A673 (cell line): ENCODE data around the gene NFASC. TPM values are rescaled to one million over a fixed set of nuclear protein-coding genes. Genes with fewer than 3 reads are reported as not detected.

ENCODE experiments used
- BruUV-seq: library from RNA; stranded (reverse); fragments of 400-500 nt; replicated peaks from 2 replicates; lab custom pipeline; 2021; lab: Mats Ljungman, UMichigan
- CTCF ChIA-PET: fragments of 300-600 bp; sonication (Branson Sonifier 250); formaldehyde crosslinking; loops from one replicate; lab custom pipeline; 2022; ENCODE audit warnings: antibody characterized with exemption; lab: Charles Lee
- POLR2A ChIA-PET: fragments of 300-600 bp; sonication (Branson Sonifier 250); formaldehyde crosslinking; loops from one replicate; lab custom pipeline; 2022; ENCODE audit warnings: antibody characterized with exemption; ENCODE audit not compliant: low non-redundant PET; lab: Charles Lee
- DNase-seq: peaks from one replicate; pipeline ENCODE4 v3.0.0-alpha.2; 2015; ENCODE audit warnings: low spot score
- H3K27ac ChIP-seq: fragments of 200-600 bp; sonication (generic); 2 replicates; pipeline ENCODE4 v1.5.1; 2016; ENCODE audit warnings: mixed run types, low read depth, mild to moderate bottlenecking, mixed read lengths, antibody characterized with exemption, low read length; ENCODE audit not compliant: poor library complexity, severe bottlenecking
- H3K27me3 ChIP-seq: fragments of 200-600 bp; sonication (generic); replicated peaks from 2 replicates; pipeline ENCODE4 v1.6.1; 2017; ENCODE audit warnings: mixed run types, low read depth, mild to moderate bottlenecking, mixed read lengths, antibody characterized with exemption, low read length; ENCODE audit not compliant: insufficient read depth, poor library complexity
- H3K36me3 ChIP-seq: fragments of 200-600 bp; sonication (generic); 2 replicates; pipeline ENCODE4 v1.6.1; 2016; ENCODE audit warnings: mixed run types, mild to moderate bottlenecking, mixed read lengths, antibody characterized with exemption, low read length; ENCODE audit not compliant: insufficient read depth, poor library complexity, severe bottlenecking
- H3K4me1 ChIP-seq: fragments of 200-600 bp; sonication (generic); 2 replicates; pipeline ENCODE4 v1.6.1; 2017; ENCODE audit warnings: mixed run types, mild to moderate bottlenecking, mixed read lengths, antibody characterized with exemption, low read length; ENCODE audit not compliant: insufficient read depth, poor library complexity, severe bottlenecking
- H3K4me3 ChIP-seq: fragments of 200-600 bp; sonication (generic); 2 replicates; pipeline ENCODE4 v1.5.1; 2016; ENCODE audit warnings: low read depth, mixed run types, mild to moderate bottlenecking, mixed read lengths, low read length; ENCODE audit not compliant: poor library complexity, severe bottlenecking
- H3K9me3 ChIP-seq: fragments of 200-600 bp; sonication (generic); 2 replicates; pipeline ENCODE4 v1.6.1; 2016; ENCODE audit warnings: mixed run types, low read depth, mild to moderate bottlenecking, mixed read lengths, antibody characterized with exemption, low read length; ENCODE audit not compliant: poor library complexity, severe bottlenecking
- EZH2 ChIP-seq: fragments of 200-600 bp; sonication (generic); IDR thresholded peaks from 2 replicates; pipeline ENCODE4 v1.6.1; 2017; ENCODE audit warnings: borderline replicate concordance, low read depth, mild to moderate bottlenecking, mixed read lengths, antibody characterized with exemption, low read length; ENCODE audit not compliant: poor library complexity, severe bottlenecking
- intact Hi-C: fragments of 100-400 bp; cut with micrococcal nuclease; formaldehyde crosslinking; loops from one replicate; pipeline ENCODE4 v1.10.0; 2022; ENCODE audit not compliant: unreplicated experiment
- total RNA-seq: library from RNA; stranded (reverse); gene quantifications from 2 replicates; pipeline ENCODE4 v1.2.3, GENCODE V29; 2021
- TF ChIP-seq, protein P1 (sequence below): fragments of 300-800, 200-600 bp; sonication (generic); conservative IDR thresholded peaks from 2 replicates; pipeline ENCODE4 v1.5.1; 2017; ENCODE audit warnings: low read depth, mild to moderate bottlenecking, antibody characterized with exemption, low read length, moderate library complexity, mixed read lengths

The NFASC gene
- total RNA-seq, 1 experiment from 2014 or later = 0.24 TPM

DNA sequence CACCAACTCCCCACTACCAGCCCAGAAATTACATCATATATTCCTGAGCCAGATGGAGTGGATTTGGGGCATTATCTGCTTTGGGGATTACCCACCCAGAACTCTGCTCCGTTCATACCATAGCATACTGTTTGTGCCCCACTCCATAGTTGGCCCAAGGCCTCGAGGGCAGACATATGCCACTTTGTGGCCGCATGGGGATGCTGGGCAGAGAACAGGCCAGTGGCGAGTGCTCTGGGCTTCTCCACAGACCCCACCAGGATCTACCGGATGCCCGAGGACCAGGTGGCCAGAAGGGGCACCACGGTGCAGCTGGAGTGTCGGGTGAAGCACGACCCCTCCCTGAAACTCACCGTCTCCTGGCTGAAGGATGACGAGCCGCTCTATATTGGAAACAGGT lies 104.4 kb downstream of the NFASC start:
- CTCF ChIA-PET = interaction anchor here (1.0 to 2.9 kb wide), 2 partner anchors 86 to 281 kb away, joined by 3 to 28 read pairs; no protein-coding TSS in a partner anchor
- Histone ChIP-seq H3K4me3 (no peak overlapping the region), H3K4me1 (no peaks in the 10 kb centered on the region), H3K27ac (no peak overlapping the region), H3K27me3 (peaks cover 6% of the 10 kb centered on the region), H3K36me3 (no peaks in the 10 kb centered on the region), H3K9me3 (no peaks in the 10 kb centered on the region)
- intact Hi-C loops = no loop called here
- POLR2A ChIA-PET = no interaction called here
- BruUV-seq = no TSS peak
- DNase-seq = no peak
- TF ChIP-seq EZH2 = no peak
- TF ChIP-seq, protein P1, sequence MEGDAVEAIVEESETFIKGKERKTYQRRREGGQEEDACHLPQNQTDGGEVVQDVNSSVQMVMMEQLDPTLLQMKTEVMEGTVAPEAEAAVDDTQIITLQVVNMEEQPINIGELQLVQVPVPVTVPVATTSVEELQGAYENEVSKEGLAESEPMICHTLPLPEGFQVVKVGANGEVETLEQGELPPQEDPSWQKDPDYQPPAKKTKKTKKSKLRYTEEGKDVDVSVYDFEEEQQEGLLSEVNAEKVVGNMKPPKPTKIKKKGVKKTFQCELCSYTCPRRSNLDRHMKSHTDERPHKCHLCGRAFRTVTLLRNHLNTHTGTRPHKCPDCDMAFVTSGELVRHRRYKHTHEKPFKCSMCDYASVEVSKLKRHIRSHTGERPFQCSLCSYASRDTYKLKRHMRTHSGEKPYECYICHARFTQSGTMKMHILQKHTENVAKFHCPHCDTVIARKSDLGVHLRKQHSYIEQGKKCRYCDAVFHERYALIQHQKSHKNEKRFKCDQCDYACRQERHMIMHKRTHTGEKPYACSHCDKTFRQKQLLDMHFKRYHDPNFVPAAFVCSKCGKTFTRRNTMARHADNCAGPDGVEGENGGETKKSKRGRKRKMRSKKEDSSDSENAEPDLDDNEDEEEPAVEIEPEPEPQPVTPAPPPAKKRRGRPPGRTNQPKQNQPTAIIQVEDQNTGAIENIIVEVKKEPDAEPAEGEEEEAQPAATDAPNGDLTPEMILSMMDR = no peak

DNA sequence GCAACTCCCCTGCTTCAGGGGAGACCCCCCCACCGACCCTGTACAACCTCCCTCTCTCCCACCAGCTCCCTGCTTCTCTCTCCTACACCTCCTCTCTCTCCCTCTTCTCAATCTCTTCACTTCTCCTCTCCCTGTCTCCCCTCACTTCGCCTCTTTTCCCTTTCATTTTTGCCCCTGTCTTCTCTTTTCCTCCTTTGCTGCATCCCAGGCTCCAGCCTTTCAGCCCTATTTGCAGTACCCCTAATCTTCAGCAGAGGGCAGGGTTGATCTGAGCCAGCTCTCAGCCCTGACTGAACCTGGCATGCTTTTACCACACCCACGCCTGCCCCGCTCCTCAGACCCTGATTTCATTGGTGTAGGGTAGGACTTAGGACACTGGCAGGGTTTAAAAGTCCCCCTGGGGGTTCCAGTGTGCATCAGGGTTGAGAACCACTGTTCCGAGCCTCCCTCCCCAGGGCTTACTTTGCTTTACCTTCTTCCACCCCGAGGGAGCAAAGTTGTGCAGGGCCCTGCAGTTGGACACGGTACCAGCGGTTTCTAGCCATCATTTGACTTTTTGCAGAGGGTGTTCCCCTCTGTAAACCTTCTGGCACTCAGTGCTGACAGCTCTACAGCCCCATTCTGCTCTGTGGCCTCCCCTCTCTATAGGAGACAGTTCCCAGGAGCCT lies 105.0 kb downstream of the NFASC start:
- H3K27ac ChIP-seq = no peak overlapping the region
- no peak for TF ChIP-seq EZH2
- TF ChIP-seq, protein P1 = peak; percentile 86
- H3K4me3 ChIP-seq = no peak overlapping the region
- POLR2A ChIA-PET = no interaction called here
- H3K27me3 ChIP-seq = peaks cover 6% of the 10 kb centered on the region
- H3K36me3 ChIP-seq = no peaks in the 10 kb centered on the region
- no peaks in the 10 kb centered on the region for H3K9me3 ChIP-seq
- intact Hi-C loops = no loop called here
- no TSS peak for BruUV-seq
- peak; percentile 70 for DNase-seq
- CTCF ChIA-PET = interaction anchor here (0.7 to 2.9 kb wide), 3 partner anchors 49 to 280 kb away, joined by 3 to 28 read pairs (median 4); no protein-coding TSS in a partner anchor
- H3K4me1 ChIP-seq = no peaks in the 10 kb centered on the region

DNA sequence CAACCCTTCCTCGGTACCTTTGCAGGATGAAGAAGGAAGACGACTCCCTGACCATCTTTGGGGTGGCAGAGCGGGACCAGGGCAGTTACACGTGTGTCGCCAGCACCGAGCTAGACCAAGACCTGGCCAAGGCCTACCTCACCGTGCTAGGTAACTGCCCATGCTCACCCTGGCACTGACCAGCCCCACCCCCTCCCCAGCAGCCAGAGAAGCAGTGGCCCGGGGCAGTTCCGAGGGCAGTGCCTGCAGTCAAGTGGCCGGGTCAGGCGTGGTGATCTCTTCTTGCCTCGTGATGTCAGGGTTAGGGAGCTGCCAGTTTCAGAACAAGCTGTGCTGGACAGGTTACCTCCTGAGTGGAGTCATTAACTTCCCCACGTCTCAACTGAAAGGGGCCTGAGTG lies 106.0 kb downstream of the NFASC start:
- Histone ChIP-seq H3K36me3 (no peaks in the 10 kb centered on the region), H3K27me3 (peaks cover 6% of the 10 kb centered on the region), H3K4me1 (no peaks in the 10 kb centered on the region), H3K4me3 (no peak overlapping the region), H3K9me3 (no peaks in the 10 kb centered on the region), H3K27ac (no peak overlapping the region)
- TF ChIP-seq, protein P1 = no peak
- no peak for TF ChIP-seq EZH2
- POLR2A ChIA-PET = no interaction called here
- BruUV-seq = no TSS peak
- DNase-seq = no peak
- CTCF ChIA-PET = interaction anchor here (2.9 kb wide), 1 partner anchor 85 kb away, joined by 28 read pairs; no protein-coding TSS in a partner anchor
- intact Hi-C loops = no loop called here
